Eye (tissue), 1 donor: ENCODE measurements around the gene PIP4K2B.
"Not testable (repeated sequence)": the region's sequence is repeated elsewhere in the genome, so short reads cannot be mapped to it uniquely, and the experiment has no call there.

ENCODE experiments used
- DNase-seq: peaks from one replicate; pipeline ENCODE4 v3.0.0-alpha.2; 2015

PIP4K2B gene

DNA sequence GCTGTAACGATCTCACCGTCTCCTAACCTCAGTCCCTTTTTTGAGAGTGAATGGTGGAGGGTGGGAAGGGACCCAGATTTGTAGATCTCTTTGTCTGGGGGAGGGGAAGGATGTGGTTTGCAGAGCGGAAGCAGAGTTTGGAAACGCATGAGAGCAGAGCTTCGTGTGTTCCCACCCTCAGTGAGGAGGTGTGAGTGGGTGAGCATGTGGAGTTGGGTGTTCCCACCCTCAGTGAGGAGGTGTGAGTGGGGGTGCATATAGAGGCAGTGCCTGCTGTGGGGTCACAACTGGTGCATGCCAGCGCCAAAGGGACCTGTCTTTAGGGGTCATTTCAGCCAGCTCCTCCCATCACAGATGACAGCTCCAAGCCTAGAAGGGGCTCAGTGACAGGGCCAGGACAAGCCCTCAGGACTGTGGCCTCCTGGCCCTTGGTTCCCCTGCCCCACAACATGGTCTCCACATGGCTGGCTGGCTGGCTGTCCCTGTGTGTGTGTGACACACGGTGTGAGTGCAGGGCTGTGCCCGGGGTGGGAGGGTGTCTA, 71.0 kb downstream of the PIP4K2B start:
- no peak for DNase-seq

GRCh38 chr17:38727736-38728135, 71.6 kb downstream of the PIP4K2B start:
- DNase-seq = no peak

- DNase-seq = not testable (repeated sequence)
Observed at GRCh38 chr17:38726145-38726544, 73.2 kb downstream of the PIP4K2B start.

GRCh38 chr17:38725066-38725465, 74.3 kb downstream of the PIP4K2B start:
- no peak for DNase-seq

DNA sequence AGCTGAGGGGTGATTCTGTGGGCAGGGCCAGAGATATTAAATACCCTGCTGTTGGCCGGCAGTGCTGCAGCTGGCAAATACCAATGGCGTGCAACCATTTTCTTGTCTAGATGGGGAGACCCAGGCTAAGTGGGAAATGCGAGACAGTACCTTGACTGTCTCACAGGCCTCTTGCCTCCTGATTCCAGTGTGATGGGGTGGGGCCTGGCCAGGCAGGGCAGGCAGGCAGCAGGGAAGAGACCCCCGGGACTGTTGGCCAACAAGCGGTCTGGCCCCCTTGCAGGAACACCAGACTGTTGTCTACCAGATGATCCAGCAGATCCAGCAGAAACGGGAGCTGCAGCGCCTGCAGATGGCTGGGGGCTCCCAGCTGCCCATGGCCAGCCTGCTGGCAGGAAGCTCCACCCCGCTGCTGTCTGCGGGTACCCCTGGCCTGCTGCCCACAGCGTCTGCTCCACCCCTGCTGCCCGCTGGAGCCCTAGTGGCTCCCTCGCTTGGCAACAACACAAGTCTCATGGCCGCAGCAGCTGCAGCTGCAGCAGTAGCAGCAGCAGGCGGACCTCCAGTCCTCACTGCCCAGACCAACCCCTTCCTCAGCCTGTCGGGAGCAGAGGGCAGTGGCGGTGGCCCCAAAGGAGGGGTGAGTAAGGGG, 74.9 kb downstream of the PIP4K2B start:
- no peak for DNase-seq

- DNase-seq = no peak
Observed at GRCh38 chr17:38721802-38722201, 77.6 kb downstream of the PIP4K2B start.

DNA sequence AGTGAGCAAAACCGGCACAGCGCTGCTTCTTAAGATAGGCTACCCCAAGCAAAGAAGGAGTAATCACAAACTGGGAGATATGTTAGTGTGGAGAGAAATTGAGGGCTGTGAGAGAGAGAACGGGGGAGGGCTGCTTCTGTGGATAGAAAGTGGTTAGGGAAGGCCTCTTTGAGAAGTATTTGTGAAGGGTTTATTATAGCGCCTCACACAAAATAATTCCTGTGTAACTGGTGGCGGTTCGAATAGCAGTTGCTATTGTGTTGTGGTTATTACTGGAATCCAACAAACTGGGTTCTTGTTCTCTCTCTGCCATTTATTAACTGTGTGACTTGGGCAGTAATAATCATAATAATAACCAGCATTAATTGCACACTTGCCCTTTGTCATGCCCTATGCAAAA, 78.4 kb downstream of the PIP4K2B start:
- no peak for DNase-seq

DNA sequence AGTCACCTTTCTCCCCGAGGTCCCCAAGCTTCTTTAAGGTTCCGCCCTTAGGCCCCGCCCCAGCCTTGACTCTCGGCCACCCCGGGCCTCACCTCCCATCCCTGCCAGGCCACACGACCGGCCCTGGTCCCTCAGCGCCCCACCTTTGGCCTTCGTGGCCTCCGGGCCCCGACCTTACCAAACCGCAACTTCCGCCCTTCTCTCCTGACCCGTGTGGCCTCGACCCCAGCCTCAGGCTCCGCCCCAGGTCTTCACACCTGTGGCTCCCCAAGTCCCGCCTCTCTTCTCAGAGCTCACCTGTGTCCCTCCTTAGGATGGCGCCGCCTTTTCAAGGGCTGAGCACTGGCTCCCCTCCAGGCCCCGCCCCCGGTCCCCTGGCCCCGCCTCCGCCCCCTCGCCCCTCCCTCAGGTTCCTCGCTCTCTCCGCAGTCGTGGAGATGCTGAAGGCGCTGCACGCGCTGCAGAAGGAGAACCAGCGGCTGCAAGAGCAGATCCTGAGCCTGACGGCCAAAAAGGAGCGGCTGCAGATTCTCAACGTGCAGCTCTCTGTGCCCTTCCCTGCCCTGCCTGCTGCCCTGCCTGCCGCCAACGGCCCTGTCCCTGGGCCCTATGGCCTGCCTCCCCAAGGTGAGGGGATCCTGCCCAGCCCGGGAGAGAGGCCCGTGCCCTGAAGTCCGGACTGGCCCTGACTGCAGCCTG, 79.3 kb downstream of the PIP4K2B start:
- DNase-seq = no peak

DNA sequence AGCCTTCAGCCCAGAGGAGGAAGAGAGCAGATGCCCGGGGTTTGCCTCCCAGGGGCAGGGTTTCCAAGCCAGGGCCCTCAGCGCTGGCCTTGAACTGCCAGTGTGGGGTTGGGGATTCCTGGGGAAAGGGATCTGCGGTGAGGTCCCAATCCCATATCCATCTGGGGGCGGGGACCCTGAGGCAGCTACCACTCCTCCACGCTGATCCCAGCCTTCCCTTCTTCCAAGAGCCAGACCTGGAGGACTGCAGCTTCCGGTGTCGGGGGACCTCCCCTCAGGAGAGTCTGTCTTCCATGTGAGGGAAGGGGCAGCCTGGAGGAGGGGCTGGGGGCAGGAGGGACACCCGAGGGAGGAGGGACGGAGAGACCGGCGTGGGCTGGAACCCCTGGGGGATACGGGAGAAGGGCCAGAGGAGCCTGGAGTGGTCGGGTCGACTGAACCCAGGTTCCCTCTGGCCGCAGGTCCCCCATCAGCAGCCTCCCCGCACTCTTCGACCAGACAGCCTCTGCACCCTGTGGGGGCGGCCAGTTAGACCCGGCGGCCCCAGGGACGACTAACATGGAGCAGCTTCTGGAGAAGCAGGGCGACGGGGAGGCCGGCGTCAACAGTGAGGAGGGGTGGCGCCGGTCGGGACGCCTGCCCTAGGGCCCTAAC, 79.9 kb downstream of the PIP4K2B start:
- no peak for DNase-seq

DNA sequence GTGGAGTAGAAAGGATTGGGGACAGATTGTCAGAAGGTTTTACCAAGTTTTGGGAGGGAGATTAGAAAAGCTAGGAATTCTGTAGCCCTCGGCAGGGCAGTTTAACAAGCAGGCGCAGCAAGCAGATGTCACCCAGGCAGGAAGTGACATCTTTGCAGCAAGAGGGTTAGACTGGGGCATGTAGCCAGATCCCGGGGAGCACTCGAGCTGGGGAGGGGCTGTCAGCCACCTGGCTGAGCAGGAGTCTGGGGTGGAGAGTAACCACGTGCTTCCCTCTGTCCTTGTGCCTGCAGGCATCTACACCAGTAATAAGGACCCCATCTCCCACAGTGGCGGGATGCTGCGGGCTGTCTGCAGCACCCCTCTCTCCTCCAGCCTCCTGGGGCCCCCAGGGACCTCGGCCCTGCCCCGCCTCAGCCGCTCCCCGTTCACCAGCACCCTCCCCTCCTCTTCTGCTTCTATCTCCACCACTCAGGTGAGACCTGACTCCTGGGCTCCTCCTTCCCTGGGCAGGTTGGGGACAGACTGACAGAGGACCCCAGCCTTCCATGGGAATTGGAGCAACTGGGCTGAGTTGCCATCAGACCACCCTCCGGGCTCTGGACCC, 82.1 kb downstream of the PIP4K2B start:
- no peak for DNase-seq

DNA sequence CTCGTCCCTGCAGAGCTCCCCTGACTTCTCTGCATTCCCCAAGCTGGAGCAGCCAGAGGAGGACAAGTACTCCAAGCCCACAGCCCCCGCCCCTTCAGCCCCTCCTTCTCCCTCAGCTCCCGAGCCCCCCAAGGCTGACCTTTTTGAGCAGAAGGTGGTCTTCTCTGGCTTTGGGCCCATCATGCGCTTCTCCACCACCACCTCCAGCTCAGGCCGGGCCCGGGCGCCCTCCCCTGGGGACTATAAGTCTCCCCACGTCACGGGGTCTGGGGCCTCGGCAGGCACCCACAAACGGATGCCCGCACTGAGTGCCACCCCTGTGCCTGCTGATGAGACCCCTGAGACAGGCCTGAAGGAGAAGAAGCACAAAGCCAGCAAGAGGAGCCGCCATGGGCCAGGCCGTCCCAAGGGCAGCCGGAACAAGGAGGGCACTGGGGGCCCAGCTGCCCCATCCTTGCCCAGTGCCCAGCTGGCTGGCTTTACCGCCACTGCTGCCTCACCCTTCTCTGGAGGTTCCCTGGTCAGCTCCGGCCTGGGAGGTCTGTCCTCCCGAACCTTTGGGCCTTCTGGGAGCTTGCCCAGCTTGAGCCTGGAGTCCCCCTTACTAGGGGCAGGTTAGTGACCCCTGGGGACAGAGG, 82.9 kb downstream of the PIP4K2B start:
- DNase-seq = no peak
